Measurements from ENCODE around the gene RALGPS1.

DNA sequence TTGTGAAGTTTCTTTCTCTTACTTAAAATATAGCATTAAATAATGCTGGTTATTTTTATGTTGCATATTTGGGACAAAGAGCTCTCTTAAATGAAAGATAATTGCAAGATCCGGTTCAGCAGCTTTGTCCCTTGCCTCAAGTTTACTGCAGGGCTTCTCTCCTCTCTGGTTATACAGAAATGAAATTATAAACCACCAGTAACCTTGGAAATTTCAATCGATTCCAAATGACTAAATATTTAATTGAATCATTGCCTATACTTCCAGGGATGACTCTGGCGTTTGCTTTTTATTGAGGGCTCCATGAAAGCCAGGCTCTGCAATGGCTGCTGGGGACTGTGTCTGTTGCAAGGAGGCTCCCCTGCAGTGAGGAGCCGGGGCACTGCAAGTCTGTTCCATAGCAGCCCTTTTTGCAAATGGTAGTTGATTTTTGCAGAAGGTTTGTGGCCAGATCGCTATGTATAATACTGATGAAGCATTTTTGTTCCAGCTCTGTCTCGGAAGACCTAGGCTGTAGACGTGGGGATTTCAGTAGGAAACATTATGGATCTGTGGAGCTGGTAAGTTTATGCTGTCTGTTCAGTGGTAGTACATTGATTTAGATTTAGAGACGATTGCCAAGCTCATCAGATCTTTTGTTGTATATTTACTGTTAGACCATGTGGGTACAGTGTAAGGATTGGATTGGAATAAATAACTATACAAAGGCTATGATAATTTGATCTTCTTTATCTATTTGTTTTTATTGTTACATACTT lies 350.1 kb downstream of the RALGPS1 start, which contains the start of gene GARNL3:
- TF ChIP-seq EZH2 (IDR thresholded peaks at IDR 0.05) = no peak
- TF ChIP-seq, protein P1, sequence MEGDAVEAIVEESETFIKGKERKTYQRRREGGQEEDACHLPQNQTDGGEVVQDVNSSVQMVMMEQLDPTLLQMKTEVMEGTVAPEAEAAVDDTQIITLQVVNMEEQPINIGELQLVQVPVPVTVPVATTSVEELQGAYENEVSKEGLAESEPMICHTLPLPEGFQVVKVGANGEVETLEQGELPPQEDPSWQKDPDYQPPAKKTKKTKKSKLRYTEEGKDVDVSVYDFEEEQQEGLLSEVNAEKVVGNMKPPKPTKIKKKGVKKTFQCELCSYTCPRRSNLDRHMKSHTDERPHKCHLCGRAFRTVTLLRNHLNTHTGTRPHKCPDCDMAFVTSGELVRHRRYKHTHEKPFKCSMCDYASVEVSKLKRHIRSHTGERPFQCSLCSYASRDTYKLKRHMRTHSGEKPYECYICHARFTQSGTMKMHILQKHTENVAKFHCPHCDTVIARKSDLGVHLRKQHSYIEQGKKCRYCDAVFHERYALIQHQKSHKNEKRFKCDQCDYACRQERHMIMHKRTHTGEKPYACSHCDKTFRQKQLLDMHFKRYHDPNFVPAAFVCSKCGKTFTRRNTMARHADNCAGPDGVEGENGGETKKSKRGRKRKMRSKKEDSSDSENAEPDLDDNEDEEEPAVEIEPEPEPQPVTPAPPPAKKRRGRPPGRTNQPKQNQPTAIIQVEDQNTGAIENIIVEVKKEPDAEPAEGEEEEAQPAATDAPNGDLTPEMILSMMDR (IDR thresholded peaks at IDR 0.05) = no peak
- no peak for TF ChIP-seq EZH2phosphoT487 (IDR thresholded peaks at IDR 0.05)
